NOMO-1 (cell line): ENCODE measurements around the gene CDK11A.
"Not testable (repeated sequence)": the region's sequence is repeated elsewhere in the genome, so short reads cannot be mapped to it uniquely, and the experiment has no call there.

Experiments
- DNase-seq, 2 experiments: peaks; one replicate each; lab custom pipeline; 2025; ENCODE audit not compliant: unreplicated experiment in 2 of 2; lab: John Stamatoyannopoulos, UW

The CDK11A gene

DNA sequence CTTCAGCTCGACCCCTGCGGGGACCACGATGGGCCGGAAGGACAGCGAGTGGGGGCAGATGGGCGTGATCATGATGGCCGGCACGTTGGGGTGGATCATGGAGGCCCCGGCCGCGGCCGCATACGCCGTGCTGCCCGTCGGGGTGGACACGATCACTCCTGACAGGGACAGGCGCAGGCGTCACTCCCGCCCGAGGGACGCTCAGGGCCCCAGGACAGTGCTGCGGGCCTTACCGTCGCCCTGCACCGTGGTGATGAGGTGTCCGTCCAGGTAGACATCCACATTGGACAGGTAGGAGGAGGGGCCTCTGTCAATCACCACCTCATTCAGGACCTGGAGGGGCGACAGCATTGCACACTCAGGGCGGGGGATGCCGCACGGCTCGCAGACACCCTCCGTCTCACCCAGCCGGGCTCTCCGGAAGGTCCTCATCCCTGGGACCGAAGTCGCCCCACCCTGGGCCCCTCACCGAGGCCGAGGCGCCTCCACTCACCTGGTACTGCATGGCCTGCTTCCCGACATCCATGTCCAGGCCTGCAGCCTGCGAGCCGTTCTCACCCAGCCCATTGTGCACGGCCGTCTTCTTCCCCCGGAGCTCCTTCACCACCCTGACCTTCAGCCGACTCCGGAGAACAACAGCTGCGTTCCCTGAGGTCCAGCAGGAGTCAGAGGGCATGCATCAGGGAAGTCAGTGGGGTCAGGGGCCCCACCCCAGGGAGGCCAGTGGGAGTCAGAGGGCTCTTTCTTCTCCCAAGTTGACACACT, 30.1 kb upstream of the CDK11A start:
- DNase-seq = no peak

- no peak for DNase-seq
Measured at GRCh38 chr1:1753607-1754005, 29.4 kb upstream of the CDK11A start.

DNA sequence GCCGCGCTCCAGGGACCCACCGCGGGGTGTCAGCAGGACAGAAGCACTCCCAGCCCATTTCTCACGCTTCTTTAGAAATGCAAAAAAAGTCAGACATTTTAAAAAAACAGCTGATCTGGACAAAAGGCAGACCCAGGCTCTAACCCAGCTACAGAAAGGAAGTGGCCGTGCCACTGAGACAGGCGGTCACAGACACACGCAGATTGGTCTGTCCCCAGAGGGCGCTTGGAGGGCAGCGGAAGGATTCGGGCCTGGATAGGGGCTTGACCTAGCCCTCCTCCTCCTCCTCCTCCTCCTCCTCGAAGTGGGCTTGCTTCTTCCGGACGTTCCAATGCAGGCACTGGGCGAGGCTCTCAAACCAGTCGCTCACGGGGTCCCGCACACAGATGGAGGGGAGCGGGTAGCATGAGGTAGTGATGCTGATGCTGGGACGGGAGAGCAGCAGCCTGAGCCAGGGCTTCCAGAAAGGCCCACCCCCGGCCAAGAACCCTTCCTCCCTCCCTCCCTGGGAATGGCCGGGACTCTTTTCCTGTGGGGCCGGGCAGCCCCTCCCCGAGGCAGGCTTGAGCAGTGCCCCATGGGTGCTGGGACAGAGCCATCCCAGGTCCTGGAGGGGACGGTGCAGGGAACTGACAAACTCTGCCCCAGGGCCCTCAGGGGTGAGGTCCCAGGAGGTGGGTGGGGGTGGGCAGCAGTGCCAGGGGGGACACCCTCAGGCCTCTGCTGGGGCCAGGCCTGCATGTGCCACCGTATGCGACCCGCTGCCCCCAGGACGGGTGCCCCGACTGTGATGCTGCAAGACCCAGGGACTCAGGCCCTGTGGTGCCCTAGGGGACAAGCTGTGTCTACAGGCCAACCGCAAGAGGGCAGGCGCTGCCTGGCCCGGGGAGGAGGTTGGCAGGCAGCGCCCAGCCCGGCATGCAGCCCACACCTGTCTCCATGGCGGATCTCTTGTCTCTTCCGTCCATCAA, 28.8 kb upstream of the CDK11A start:
- no peak for DNase-seq

- DNase-seq = no peak
Measured at GRCh38 chr1:1752190-1752589, 28.0 kb upstream of the CDK11A start.

GRCh38 chr1:1749941-1750340, 25.8 kb upstream of the CDK11A start:
- DNase-seq = not testable (repeated sequence)

GRCh38 chr1:1748686-1749321, 24.6 kb upstream of the CDK11A start:
- DNase-seq = no peak

- DNase-seq = not testable (repeated sequence)
Measured at GRCh38 chr1:1746566-1746909, 22.4 kb upstream of the CDK11A start.

- peak; percentile 55 to 59 for DNase-seq
Measured at GRCh38 chr1:1745651-1746565, 21.8 kb upstream of the CDK11A start.

DNA sequence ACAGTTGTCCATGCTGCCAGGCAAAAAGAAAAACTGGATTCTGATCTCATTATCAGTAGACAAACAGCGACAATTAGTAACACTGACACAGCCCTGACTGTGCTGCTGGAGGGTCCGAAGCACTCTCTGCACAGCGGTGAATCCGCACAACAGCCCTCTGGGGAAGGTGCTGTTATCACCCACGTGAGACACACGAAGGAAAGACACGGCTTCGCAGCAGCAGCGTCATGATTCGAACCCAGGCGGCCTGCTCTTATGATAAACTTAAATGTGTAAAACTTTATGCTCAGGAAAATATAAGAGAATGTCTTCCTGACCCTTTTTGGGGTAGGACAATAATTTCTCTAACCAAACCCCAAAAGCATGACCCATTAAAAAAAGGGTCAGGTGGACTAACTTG, 18.4 kb upstream of the CDK11A start:
- not testable (repeated sequence) for DNase-seq

DNA sequence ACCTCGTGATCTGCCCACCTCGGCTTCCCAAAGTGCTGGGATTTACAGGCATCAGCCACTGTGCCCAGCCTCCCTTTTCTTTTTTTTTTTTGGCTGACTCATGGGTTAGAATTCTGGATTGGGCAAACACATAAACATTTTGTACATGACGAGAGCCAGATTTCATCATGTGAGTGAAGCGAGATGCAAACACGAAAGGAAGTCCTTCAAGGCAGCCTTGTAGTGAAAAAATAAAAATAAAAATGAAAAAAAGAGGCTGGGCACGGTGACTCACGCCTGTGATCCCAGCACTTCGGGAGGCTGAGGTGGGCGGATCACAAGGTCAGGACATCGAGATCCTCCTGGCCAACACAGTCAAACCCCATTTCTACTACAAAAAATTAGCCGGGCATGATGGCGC, 16.9 kb upstream of the CDK11A start:
- DNase-seq = not testable (repeated sequence)

DNA sequence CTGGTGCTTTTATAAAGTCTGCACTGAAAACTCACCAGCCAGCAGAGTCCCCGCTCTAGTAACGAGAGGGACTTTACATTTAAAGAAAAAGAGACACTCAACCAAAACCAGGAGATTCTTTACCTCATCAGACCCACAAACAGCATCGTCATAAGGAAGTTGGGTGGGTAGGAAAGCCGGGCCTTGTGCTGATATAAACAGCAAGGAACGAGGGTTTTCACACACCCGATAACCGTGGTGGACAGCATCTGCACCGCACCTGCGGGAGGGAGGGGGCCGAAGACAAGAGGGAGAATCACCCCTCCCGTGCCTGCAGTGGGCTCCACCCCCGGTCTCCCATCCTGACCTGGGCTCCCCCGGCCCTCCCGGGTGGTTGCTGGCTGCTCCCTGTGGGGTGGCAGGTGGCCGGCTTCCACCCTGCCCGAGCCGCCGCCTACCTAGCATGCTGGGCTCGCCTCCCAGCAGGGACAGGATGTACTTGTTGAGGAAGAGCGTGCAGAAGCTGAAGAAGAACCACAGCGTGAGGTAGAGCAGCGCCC, 14.7 kb upstream of the CDK11A start:
- DNase-seq = not testable (repeated sequence)

DNA sequence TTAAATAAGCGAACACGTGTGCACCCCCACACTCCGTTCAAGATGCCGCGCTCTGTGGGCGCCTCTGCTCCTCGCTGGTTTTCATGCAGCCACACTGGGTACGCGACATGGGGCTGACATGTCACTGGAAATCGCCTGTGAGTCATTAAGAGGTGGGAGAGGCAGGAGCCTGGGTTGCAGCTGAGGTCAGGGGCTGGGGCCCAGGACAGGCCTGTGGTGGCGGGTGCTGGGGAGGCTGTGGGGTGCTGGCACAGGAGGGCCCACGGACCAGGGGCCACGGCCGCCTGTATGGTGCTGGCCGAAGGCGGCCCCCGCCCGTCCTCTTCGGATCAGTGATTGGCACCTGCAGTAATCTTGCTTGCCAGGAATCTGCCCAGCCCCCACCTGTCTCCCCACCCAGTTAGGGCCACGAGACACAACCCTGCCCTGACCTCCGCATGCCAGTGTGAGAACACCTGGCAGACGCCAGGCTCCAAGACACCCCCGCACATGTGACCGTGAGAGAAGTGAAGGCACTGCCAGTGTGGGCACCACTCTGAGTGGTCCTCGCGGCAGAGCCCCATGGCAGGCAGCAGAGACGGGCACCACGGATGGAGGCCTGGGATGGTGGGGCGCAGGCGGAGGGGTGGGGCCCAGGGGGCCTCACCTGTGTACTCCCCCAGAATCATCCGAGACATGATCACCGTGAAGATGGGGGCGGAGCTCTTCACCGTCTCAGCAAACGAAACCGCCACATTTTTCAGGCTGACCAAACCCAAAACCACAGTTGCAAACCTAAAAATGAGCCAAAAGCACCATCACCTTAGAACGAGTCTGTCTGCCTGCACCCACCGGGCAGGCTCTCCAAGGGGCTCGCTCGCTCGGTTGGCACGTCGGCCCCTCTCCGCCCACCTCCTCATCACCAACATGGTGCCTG, 13.8 kb upstream of the CDK11A start:
- not testable (repeated sequence) for DNase-seq

- DNase-seq = no peak
Measured at GRCh38 chr1:1732381-1732780, 8.2 kb upstream of the CDK11A start.

DNA sequence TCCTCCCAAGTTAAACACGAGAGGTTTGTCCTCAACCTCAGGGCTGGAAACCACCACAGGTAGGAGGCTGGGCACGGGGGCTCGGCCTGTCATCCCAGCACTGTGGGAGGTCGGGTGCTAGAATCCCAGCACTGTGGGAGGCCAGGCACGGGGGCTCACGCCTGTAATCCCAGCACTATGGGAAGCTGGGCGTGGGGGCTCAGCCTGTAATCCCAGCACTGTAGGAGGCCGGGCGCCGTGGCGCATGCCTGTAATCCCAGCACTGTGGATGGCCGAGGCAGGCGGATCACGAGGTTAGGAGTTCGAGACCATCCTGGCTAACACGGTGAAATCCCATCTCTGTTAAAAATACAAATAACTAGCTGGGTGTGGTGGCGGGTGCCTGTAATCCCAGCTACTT, 6.7 kb upstream of the CDK11A start:
- DNase-seq = no peak

GRCh38 chr1:1730230-1730629, 6.1 kb upstream of the CDK11A start:
- not testable (repeated sequence) for DNase-seq

DNA sequence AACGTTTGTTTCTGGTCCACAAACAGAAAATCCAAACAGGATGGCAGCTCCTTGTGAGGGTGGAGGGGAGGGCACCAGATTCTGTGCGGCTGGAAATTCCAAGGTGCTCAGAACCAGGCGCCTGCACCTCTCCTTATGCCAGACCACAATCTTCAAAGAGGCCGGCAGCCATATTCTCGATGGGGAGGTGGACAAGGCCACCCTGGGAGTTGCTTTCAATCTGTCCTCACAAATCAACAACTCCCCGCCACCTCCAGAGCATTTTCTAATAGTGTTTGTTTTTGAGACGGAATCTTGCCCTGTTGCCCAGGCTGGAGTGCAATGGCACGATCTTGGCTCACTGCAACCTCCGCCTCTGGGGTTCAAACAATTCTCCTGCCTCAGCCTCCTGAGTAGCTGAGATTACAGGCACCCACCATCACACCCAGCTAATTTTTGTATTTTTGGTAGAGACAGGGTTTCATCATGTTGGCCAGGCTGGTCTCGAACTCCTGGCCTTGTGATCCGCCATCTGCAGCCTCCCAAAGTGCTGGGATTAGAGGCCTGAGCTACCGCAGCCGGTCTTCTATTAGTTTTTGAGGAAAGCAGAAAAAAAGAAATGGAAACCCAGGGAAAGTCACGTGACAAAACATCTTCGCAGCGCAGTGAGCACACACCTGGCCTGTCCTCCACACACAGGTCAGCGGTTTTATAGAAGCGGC, 5.1 kb upstream of the CDK11A start:
- not testable (repeated sequence) for DNase-seq

DNA sequence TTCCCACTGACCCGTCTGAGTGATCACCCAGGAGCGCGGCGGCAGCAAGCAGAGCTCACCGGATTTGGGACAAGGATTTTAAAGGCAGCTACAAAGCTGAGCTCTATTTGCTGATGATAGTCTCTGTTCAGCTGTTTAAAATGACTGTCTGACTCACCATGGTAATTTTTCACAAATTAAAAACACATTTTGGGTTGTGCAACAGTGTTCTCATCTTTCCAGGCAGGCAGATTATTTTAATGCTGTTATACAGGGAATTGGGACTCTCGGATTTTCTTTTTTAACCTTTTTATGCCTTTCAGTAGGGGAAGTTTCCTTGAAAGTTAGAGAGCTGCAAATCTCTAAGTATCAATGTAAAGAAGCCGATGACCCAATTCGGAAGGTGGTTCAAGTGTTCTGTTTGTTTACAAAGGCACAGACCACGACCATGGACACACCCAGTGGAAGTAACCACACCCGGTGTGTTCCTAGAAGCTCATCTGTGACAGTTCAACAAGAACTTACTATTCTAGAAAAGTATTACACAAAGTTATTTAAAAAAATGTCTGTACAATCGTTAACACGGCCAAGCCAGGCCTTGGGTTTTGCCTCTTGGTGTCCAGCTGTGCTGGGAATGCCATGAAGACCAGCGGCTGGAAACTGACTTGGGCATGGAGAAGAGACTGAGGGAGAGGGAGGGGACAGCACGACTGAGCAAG, 4.3 kb upstream of the CDK11A start:
- DNase-seq = peak; percentile 39 to 56
